IMR-90 (cell line): ENCODE measurements around the gene AANAT. TPM values are rescaled to one million over a fixed set of nuclear protein-coding genes. Genes with fewer than 3 reads are reported as not detected.

Experiments used
- ATAC-seq: fragments of 200-7000 bp; cut with Tn5 transposase; 2 replicates; pipeline ENCODE4 v1.9.1; 2020; ENCODE audit warnings: low read depth, mild to moderate bottlenecking, moderate library complexity
- BruUV-seq: library from RNA; stranded (reverse); fragments of 400-500 nt; replicated peaks from 2 replicates; lab custom pipeline; 2021; lab: Mats Ljungman, UMichigan
- CTCF ChIA-PET: fragments of 300-600 bp; formaldehyde crosslinking; extraction: SDS; loops from one replicate; lab custom pipeline; 2021; ENCODE audit warnings: antibody characterized with exemption; lab: Yijun Ruan, JAX
- POLR2A ChIA-PET: fragments of 300-600 bp; sonication (Branson Sonifier 250); formaldehyde crosslinking; loops from one replicate; lab custom pipeline; 2022; ENCODE audit warnings: antibody characterized with exemption; ENCODE audit not compliant: unreplicated experiment; lab: Charles Lee
- DNase-seq: peaks from one replicate; pipeline ENCODE4 v3.0.0; 2013
- H2AFZ ChIP-seq: replicated peaks from 2 replicates; pipeline ENCODE3; 2013; ENCODE audit warnings: low read length, mild to moderate bottlenecking; ENCODE audit not compliant: poor library complexity
- H2AK5ac ChIP-seq: 2 replicates; pipeline ENCODE4 v1.6.1; 2013; ENCODE audit warnings: low read depth, low read length, inconsistent platforms
- H2AK9ac ChIP-seq: replicated peaks from 2 replicates; pipeline ENCODE3; 2013; ENCODE audit warnings: mild to moderate bottlenecking, low read depth, low read length, moderate library complexity; ENCODE audit not compliant: poor library complexity
- H2BK120ac ChIP-seq: 2 replicates; pipeline ENCODE4 v1.6.1; 2013; ENCODE audit warnings: low read depth, low read length, inconsistent platforms
- H2BK15ac ChIP-seq: 3 replicates; pipeline ENCODE4 v1.6.1; 2013; ENCODE audit warnings: low read depth, low read length, inconsistent platforms
- H2BK20ac ChIP-seq: 2 replicates; pipeline ENCODE4 v1.6.1; 2013; ENCODE audit warnings: low read depth, mild to moderate bottlenecking, inconsistent platforms, low read length, moderate library complexity
- H2BK5ac ChIP-seq: 2 replicates; pipeline ENCODE4 v1.6.1; 2013; ENCODE audit warnings: mild to moderate bottlenecking, low read depth, low read length, inconsistent platforms; ENCODE audit not compliant: poor library complexity, severe bottlenecking
- H3K14ac ChIP-seq: replicated peaks from 2 replicates; pipeline ENCODE4 v1.6.1; 2013; ENCODE audit warnings: low read depth, low read length, inconsistent platforms
- H3K18ac ChIP-seq: 2 replicates; pipeline ENCODE4 v1.6.1; 2013; ENCODE audit warnings: low read depth, low read length, control low read depth
- H3K23ac ChIP-seq: 2 replicates; pipeline ENCODE4 v1.6.1; 2013; ENCODE audit warnings: low read depth, low read length, inconsistent platforms
- H3K27ac ChIP-seq: 2 replicates; pipeline ENCODE4 v1.5.1; 2013; ENCODE audit warnings: mild to moderate bottlenecking, control low read depth, low read length; ENCODE audit not compliant: insufficient read depth
- H3K27me3 ChIP-seq: 2 replicates; pipeline ENCODE4 v1.6.1; 2013; ENCODE audit warnings: low read length; ENCODE audit not compliant: control insufficient read depth, insufficient read depth
- H3K36me3 ChIP-seq: 2 replicates; pipeline ENCODE4 v1.6.1; 2013; ENCODE audit warnings: low read length, mixed read lengths; ENCODE audit not compliant: control insufficient read depth, insufficient read depth
- H3K4ac ChIP-seq: 2 replicates; pipeline ENCODE4 v1.6.1; 2013; ENCODE audit warnings: low read depth, low read length, inconsistent platforms
- H3K4me1 ChIP-seq: 2 replicates; pipeline ENCODE4 v1.6.1; 2013; ENCODE audit warnings: low read length, mixed read lengths; ENCODE audit not compliant: control insufficient read depth, insufficient read depth
- H3K4me2 ChIP-seq: 2 replicates; pipeline ENCODE4 v1.6.1; 2013; ENCODE audit warnings: low read depth, mild to moderate bottlenecking, control low read depth, low read length, moderate library complexity
- H3K4me3 ChIP-seq: 2 replicates; pipeline ENCODE4 v1.5.1; 2013; ENCODE audit warnings: low read depth, mild to moderate bottlenecking, control low read depth, low read length, moderate library complexity; ENCODE audit not compliant: insufficient read depth
- H3K56ac ChIP-seq: 2 replicates; pipeline ENCODE4 v1.6.1; 2013; ENCODE audit warnings: low read length, inconsistent platforms; ENCODE audit not compliant: insufficient read depth; ENCODE audit errors: extremely low read depth
- H3K79me1 ChIP-seq, 2 experiments: 2 replicates each; pipeline ENCODE4 v1.6.1; 2013; ENCODE audit warnings: low read length in 2 of 2, inconsistent platforms in 1 of 2, low read depth in 1 of 2
- H3K9ac ChIP-seq: 2 replicates; pipeline ENCODE4 v1.6.1; 2013; ENCODE audit warnings: low read depth, low read length, control low read depth
- H3K9me1 ChIP-seq: 2 replicates; pipeline ENCODE4 v1.6.1; 2013; ENCODE audit warnings: low read length, inconsistent platforms; ENCODE audit not compliant: insufficient read depth
- H3K9me3 ChIP-seq: 2 replicates; pipeline ENCODE4 v1.6.1; 2013; ENCODE audit warnings: low read length; ENCODE audit not compliant: control insufficient read depth, insufficient read depth
- H4K20me1 ChIP-seq: 2 replicates; pipeline ENCODE4 v1.6.1; 2013; ENCODE audit warnings: low read length, inconsistent platforms; ENCODE audit not compliant: insufficient read depth
- H4K5ac ChIP-seq: 2 replicates; pipeline ENCODE4 v1.6.1; 2013; ENCODE audit warnings: mild to moderate bottlenecking, low read depth, low read length, control low read depth
- H4K8ac ChIP-seq, 2 experiments: 2 replicates each; pipeline ENCODE4 v1.6.1; 2013; ENCODE audit warnings: low read depth in 2 of 2, low read length in 2 of 2, control low read depth in 1 of 2, inconsistent platforms in 1 of 2
- H4K91ac ChIP-seq: 2 replicates; pipeline ENCODE4 v1.6.1; 2013; ENCODE audit warnings: low read depth, low read length, inconsistent platforms; ENCODE audit not compliant: insufficient read depth
- BHLHE40 ChIP-seq: fragments of 150-350 bp; IDR thresholded peaks from 2 replicates; pipeline ENCODE4 v1.6.1; 2016; ENCODE audit warnings: mild to moderate bottlenecking, low read depth, low read length
- CEBPB ChIP-seq: IDR thresholded peaks from 2 replicates; pipeline ENCODE4 v1.6.1; 2012; ENCODE audit warnings: low read depth, low read length, improper control_type of control experiment
- CHD1 ChIP-seq: IDR thresholded peaks from 2 replicates; pipeline ENCODE4 v1.6.1; 2012; ENCODE audit warnings: low read depth, low read length, improper control_type of control experiment
- CTCF ChIP-seq: conservative IDR thresholded peaks from 2 replicates; pipeline ENCODE4 v1.5.1; 2012; ENCODE audit warnings: mild to moderate bottlenecking, low read depth, low read length, improper control_type of control experiment
- FOS ChIP-seq: fragments of 150-350 bp; IDR thresholded peaks from 2 replicates; pipeline ENCODE4 v1.6.1; 2016; ENCODE audit warnings: low read depth, low read length
- MAFK ChIP-seq: IDR thresholded peaks from 2 replicates; pipeline ENCODE4 v1.6.1; 2012; ENCODE audit warnings: low read depth, low read length, improper control_type of control experiment
- MAZ ChIP-seq: IDR thresholded peaks from 2 replicates; pipeline ENCODE4 v1.6.1; 2012; ENCODE audit warnings: low read depth, mild to moderate bottlenecking, low read length, improper control_type of control experiment, moderate library complexity, borderline replicate concordance
- MXI1 ChIP-seq: IDR thresholded peaks from 2 replicates; pipeline ENCODE4 v1.6.1; 2012; ENCODE audit warnings: low read depth, mild to moderate bottlenecking, low read length, moderate library complexity, borderline replicate concordance
- NFE2L2 ChIP-seq: fragments of 150-350 bp; IDR thresholded peaks from 2 replicates; pipeline ENCODE4 v1.6.1; 2016; ENCODE audit warnings: low read depth, mild to moderate bottlenecking, low read length
- POLR2A ChIP-seq: IDR thresholded peaks from 2 replicates; pipeline ENCODE4 v1.6.1; 2012; ENCODE audit warnings: mild to moderate bottlenecking, low read depth, low read length
- RAD21 ChIP-seq: IDR thresholded peaks from 2 replicates; pipeline ENCODE4 v1.6.1; 2012; ENCODE audit warnings: low read length, improper control_type of control experiment
- RCOR1 ChIP-seq: IDR thresholded peaks from 2 replicates; pipeline ENCODE4 v1.6.1; 2012; ENCODE audit warnings: mild to moderate bottlenecking, low read length, improper control_type of control experiment; ENCODE audit not compliant: insufficient replicate concordance
- RFX5 ChIP-seq: IDR thresholded peaks from 2 replicates; pipeline ENCODE4 v1.8.0; 2012; ENCODE audit warnings: low read depth, mild to moderate bottlenecking, low read length, moderate library complexity
- SMC3 ChIP-seq: fragments of 150-350 bp; IDR thresholded peaks from 2 replicates; pipeline ENCODE4 v1.6.1; 2016; ENCODE audit warnings: low read depth, mild to moderate bottlenecking, antibody characterized with exemption, low read length, moderate library complexity
- USF2 ChIP-seq: fragments of 150-350 bp; IDR thresholded peaks from 2 replicates; pipeline ENCODE4 v1.6.1; 2017; ENCODE audit warnings: mild to moderate bottlenecking, antibody characterized with exemption, low read length, low read depth
- WGBS, 2 experiments: methylation state at CpG; one replicate each; pipeline versions ENCODE4 v1.1.5 to v1.1.7; 2013; ENCODE audit warnings: missing lambda C conversion rate in 2 of 2; ENCODE audit not compliant: insufficient read length in 1 of 2; ENCODE audit errors: extremely low coverage in 2 of 2; 5-methylcytosine and 5-hydroxymethylcytosine counted together
- dilution Hi-C: fragments of 300-500 bp; cut with HindIII; formaldehyde crosslinking; loops from one replicate; pipeline ENCODE4 v1.14.3; 2018; ENCODE audit warnings: low sequenced_read_pairs; ENCODE audit not compliant: unreplicated experiment
- in situ Hi-C: fragments of 300-500 bp; cut with MboI; formaldehyde crosslinking; loops from 3 replicates; pipeline ENCODE4 v1.14.3; 2019; ENCODE audit warnings: low sequenced_read_pairs, inconsistent platforms, mixed read lengths
- intact Hi-C: fragments of 100-400 bp; cut with micrococcal nuclease; formaldehyde crosslinking; loops from 2 replicates; pipeline ENCODE4 v1.10.0; 2022
- polyA plus RNA-seq, 3 experiments: library from polyadenylated mRNA; depleted of rRNA; stranded (reverse); fragments of >200 nt; gene quantifications; 2 replicates each; pipeline ENCODE4 v1.2.3, GENCODE V29; 2012; ENCODE audit warnings: low replicate concordance in 1 of 3
- total RNA-seq: library from RNA; depleted of rRNA; stranded (reverse); fragments of >200 nt; gene quantifications from 2 replicates; pipeline ENCODE4 v1.2.3, GENCODE V29; 2012
- TF ChIP-seq, protein P1 (sequence below): fragments of 150-350 bp; IDR thresholded peaks from 2 replicates; pipeline ENCODE4 v1.6.1; 2016; ENCODE audit warnings: low read depth, mild to moderate bottlenecking, low read length, moderate library complexity, borderline replicate concordance

The AANAT gene
- total and polyA plus RNA-seq, 2 of the 4 experiments (the other 2 are of a cell fraction) = 0.21 TPM; not detected in 1

GRCh38 chr17:76478097-76478496, 10.7 kb downstream of the AANAT start:
- no peak overlapping the region for H4K8ac ChIP-seq
- H2BK5ac ChIP-seq = no peak overlapping the region
- WGBS, 2 experiments = 70% methylated on average over 3 of the region's 10 CpGs; no CpG with 5 or more reads in 1 of the 2 experiments
- H2BK15ac ChIP-seq = no peak overlapping the region
- no peak overlapping the region for H3K23ac ChIP-seq
- H3K9me3 ChIP-seq = no peaks in the 10 kb centered on the region
- H3K4me3 ChIP-seq = no peak overlapping the region
- no peak overlapping the region for H3K18ac ChIP-seq
- no peak overlapping the region for H2BK20ac ChIP-seq
- POLR2A ChIA-PET = no interaction called here
- BruUV-seq = no TSS peak
- CTCF ChIA-PET = no interaction called here
- dilution Hi-C loops = no loop called here
- H3K27me3 ChIP-seq = no peaks in the 10 kb centered on the region
- intact Hi-C loops = no loop called here
- H3K4ac ChIP-seq = no peak overlapping the region
- no peak overlapping the region for H4K5ac ChIP-seq
- H3K79me1 ChIP-seq = no peaks in the 10 kb centered on the region
- no peaks in the 10 kb centered on the region; the same call in 1 of the 2 replicates for H3K4me1 ChIP-seq
- no peak overlapping the region for H3K56ac ChIP-seq
- no peak overlapping the region for H3K14ac ChIP-seq
- TF ChIP-seq MAZ (no peak), MAFK (no peak), FOS (no peak), RCOR1 (no peak), CEBPB (no peak), CHD1 (no peak), RFX5 (no peak), USF2 (no peak), CTCF (no peak), BHLHE40 (no peak), NFE2L2 (no peak), MXI1 (no peak), RAD21 (no peak), SMC3 (no peak), POLR2A (no peak)
- TF ChIP-seq, protein P1, sequence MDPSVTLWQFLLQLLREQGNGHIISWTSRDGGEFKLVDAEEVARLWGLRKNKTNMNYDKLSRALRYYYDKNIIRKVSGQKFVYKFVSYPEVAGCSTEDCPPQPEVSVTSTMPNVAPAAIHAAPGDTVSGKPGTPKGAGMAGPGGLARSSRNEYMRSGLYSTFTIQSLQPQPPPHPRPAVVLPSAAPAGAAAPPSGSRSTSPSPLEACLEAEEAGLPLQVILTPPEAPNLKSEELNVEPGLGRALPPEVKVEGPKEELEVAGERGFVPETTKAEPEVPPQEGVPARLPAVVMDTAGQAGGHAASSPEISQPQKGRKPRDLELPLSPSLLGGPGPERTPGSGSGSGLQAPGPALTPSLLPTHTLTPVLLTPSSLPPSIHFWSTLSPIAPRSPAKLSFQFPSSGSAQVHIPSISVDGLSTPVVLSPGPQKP = no peak
- H2AFZ ChIP-seq = no peak overlapping the region
- no peaks in the 10 kb centered on the region for H3K36me3 ChIP-seq
- ATAC-seq (no peak), DNase-seq (no peak)
- H3K4me2 ChIP-seq = no peak overlapping the region
- H3K9me1 ChIP-seq = peaks cover 2% of the 10 kb centered on the region; the same call in 1 of the 2 replicates
- no peak overlapping the region; the same call in 1 of the 2 replicates for H2AK5ac ChIP-seq
- H2BK120ac ChIP-seq = no peak overlapping the region
- H4K20me1 ChIP-seq = no peaks in the 10 kb centered on the region
- in situ Hi-C loops = no loop called here
- no peak overlapping the region for H2AK9ac ChIP-seq
- no peak overlapping the region for H3K9ac ChIP-seq
- H4K91ac ChIP-seq = no peak overlapping the region
- no peak overlapping the region for H3K27ac ChIP-seq
